Psoas muscle (tissue), 8 donors: Measurements from ENCODE around the gene PLCXD3. TPM values are rescaled to one million over a fixed set of nuclear protein-coding genes. Genes with fewer than 3 reads are reported as not detected.

Experiments used
- ATAC-seq, 4 donors: fragments of 200-7000 bp; cut with Tn5 transposase; one replicate each; pipeline ENCODE4 v1.9.1; 2020; ENCODE audit warnings: moderate library complexity in 3 of 4, mild to moderate bottlenecking in 2 of 4
- DNase-seq, 2 donors: peaks; one replicate each; pipeline ENCODE4 v3.0.0-alpha.2; 2020
- H3K27ac ChIP-seq: fragments of 200-600 bp; one replicate; pipeline ENCODE4 v1.8.0; 2022
- H3K27me3 ChIP-seq, 3 donors: fragments of 200-600 bp in 1 of 3; one replicate each; pipeline versions ENCODE4 v1.6.1 to v1.8.0; 2013 to 2022; ENCODE audit warnings: low read length in 2 of 3, mild to moderate bottlenecking in 2 of 3, moderate library complexity in 1 of 3; ENCODE audit not compliant: insufficient read depth in 3 of 3
- H3K36me3 ChIP-seq, 2 donors: fragments of 200-600 bp in 1 of 2; one replicate each; pipeline versions ENCODE4 v1.6.1 to v1.8.0; 2013 to 2022; ENCODE audit warnings: low read depth in 1 of 2, mild to moderate bottlenecking in 1 of 2, moderate library complexity in 1 of 2; ENCODE audit not compliant: insufficient read depth in 1 of 2
- H3K4me1 ChIP-seq: fragments of 200-600 bp; one replicate; pipeline ENCODE4 v1.8.0; 2022
- H3K4me3 ChIP-seq: fragments of 200-600 bp; one replicate; pipeline ENCODE4 v1.8.0; 2022; ENCODE audit warnings: mild to moderate bottlenecking
- H3K9me3 ChIP-seq: fragments of 200-600 bp; one replicate; pipeline ENCODE4 v1.8.0; 2022
- WGBS, 3 donors: extraction: QIAGEN DNeasy Blood & Tissue Kit; methylation state at CpG; one replicate each; pipeline versions ENCODE4 v1.1.6 to v1.1.7; 2013; 5-methylcytosine and 5-hydroxymethylcytosine counted together
- intact Hi-C, 2 donors: fragments of 100-400 bp; cut with DNase I; formaldehyde crosslinking; loops; one replicate each; pipeline versions ENCODE4 v1.11.0 to v1.14.2; 2022
- polyA plus RNA-seq, 3 donors: library from polyadenylated mRNA; stranded (reverse); fragments of 200-250 nt; gene quantifications; one replicate each; pipeline ENCODE4 v1.2.3, GENCODE V29; 2013
- total RNA-seq, 4 donors: library from RNA; stranded (reverse); fragmentation: NEBNext Ultra II Directional in 2 of 4; extraction: Animal tissue kit (Norgen Biotek cat#: 25700) in 2 of 4; gene quantifications; one replicate each; pipeline versions ENCODE4 v1.2.1 to v1.2.4, GENCODE V29; 2021 to 2023
- TF ChIP-seq, protein P1 (sequence below): fragments of 200-600 bp; IDR thresholded peaks from one replicate; pipeline ENCODE4 v1.8.0; 2022; ENCODE audit warnings: antibody characterized with exemption
- donor health status: healthy with polysubstance abuse.
- donor health status: DM: no; HTN: no; CAD: no; lungs with moderate emphysema.
- donor health status: Bipolar disorder and iron deficiency.
- donor health status: healthy.
- donor health status: DM: yes; HTN: yes; CAD: no.
- donor health status: DM: no; HTN: no; CAD: no.
- donor health status: DM: no; HTN: no; CAD: no.
- donor health status: DM: yes; HTN: yes; CAD: no.

Gene PLCXD3
- total and polyA plus RNA-seq, 7 donors, result 0.12 to 0.73 (median 0.22) TPM

GRCh38 chr5:41403846-41404245 is 106.6 kb downstream of the PLCXD3 start:
- intact Hi-C loops, result no loop called here

GRCh38 chr5:41402845-41403244 is 107.6 kb downstream of the PLCXD3 start:
- DNase-seq (no peak), ATAC-seq (no peak)
- Histone ChIP-seq H3K9me3 (peaks cover 8% of the 10 kb centered on the region), H3K27ac (no peak overlapping the region), H3K4me1 (no peaks in the 10 kb centered on the region), H3K36me3 (no peaks in the 10 kb centered on the region), H3K27me3 (no peaks in the 10 kb centered on the region), H3K4me3 (no peak overlapping the region)
- intact Hi-C loops, result no loop called here
- 93 to 98% (median 95%) methylated on average over 2 of the region's 2 CpGs for WGBS, 3 donors
- TF ChIP-seq, protein P1, sequence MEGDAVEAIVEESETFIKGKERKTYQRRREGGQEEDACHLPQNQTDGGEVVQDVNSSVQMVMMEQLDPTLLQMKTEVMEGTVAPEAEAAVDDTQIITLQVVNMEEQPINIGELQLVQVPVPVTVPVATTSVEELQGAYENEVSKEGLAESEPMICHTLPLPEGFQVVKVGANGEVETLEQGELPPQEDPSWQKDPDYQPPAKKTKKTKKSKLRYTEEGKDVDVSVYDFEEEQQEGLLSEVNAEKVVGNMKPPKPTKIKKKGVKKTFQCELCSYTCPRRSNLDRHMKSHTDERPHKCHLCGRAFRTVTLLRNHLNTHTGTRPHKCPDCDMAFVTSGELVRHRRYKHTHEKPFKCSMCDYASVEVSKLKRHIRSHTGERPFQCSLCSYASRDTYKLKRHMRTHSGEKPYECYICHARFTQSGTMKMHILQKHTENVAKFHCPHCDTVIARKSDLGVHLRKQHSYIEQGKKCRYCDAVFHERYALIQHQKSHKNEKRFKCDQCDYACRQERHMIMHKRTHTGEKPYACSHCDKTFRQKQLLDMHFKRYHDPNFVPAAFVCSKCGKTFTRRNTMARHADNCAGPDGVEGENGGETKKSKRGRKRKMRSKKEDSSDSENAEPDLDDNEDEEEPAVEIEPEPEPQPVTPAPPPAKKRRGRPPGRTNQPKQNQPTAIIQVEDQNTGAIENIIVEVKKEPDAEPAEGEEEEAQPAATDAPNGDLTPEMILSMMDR, result no peak

More at GRCh38 chr5:41403846-41404245, 106.6 kb downstream of the PLCXD3 start:
- no peak for ATAC-seq
- DNase-seq, result no peak
- H3K36me3 ChIP-seq, result no peaks in the 10 kb centered on the region
- TF ChIP-seq, protein P1, result no peak
- H3K27ac ChIP-seq, result no peak overlapping the region
- no peaks in the 10 kb centered on the region for H3K27me3 ChIP-seq
- no peak overlapping the region for H3K4me3 ChIP-seq
- 76 to 84% (median 80%) methylated on average over 3 of the region's 3 CpGs for WGBS, 3 donors
- H3K9me3 ChIP-seq, result peaks cover 8% of the 10 kb centered on the region
- no peaks in the 10 kb centered on the region for H3K4me1 ChIP-seq

GRCh38 chr5:41399839-41400238 is 110.6 kb downstream of the PLCXD3 start:
- DNase-seq, result no peak
- intact Hi-C loops, result no loop called here
- H3K4me3 ChIP-seq, result no peak overlapping the region
- ATAC-seq, result no peak
- no peaks in the 10 kb centered on the region for H3K27me3 ChIP-seq
- TF ChIP-seq, protein P1, result no peak
- peaks cover 8% of the 10 kb centered on the region for H3K9me3 ChIP-seq
- no peak overlapping the region for H3K27ac ChIP-seq
- WGBS, 3 donors, result 83 to 87% (median 84%) methylated on average over 2 of the region's 2 CpGs
- no peaks in the 10 kb centered on the region for H3K4me1 ChIP-seq
- H3K36me3 ChIP-seq, result no peaks in the 10 kb centered on the region

GRCh38 chr5:41392016-41392415 is 118.4 kb downstream of the PLCXD3 start:
- Histone ChIP-seq H3K4me3 (no peak overlapping the region), H3K27me3 (no peaks in the 10 kb centered on the region), H3K27ac (no peak overlapping the region), H3K4me1 (no peaks in the 10 kb centered on the region), H3K9me3 (peaks cover 7% of the 10 kb centered on the region), H3K36me3 (no peaks in the 10 kb centered on the region)
- ATAC-seq (no peak), DNase-seq (no peak)
- intact Hi-C loops, result no loop called here
- WGBS, 3 donors, result 84 to 95% (median 91%) methylated on average over 1 of the region's 1 CpG
- TF ChIP-seq, protein P1, result no peak

- H3K27ac ChIP-seq, result no peak overlapping the region
- no peak for DNase-seq
- H3K9me3 ChIP-seq, result no peaks in the 10 kb centered on the region
- ATAC-seq, result no peak
- H3K4me3 ChIP-seq, result no peak overlapping the region
- H3K27me3 ChIP-seq, result no peaks in the 10 kb centered on the region
- no peaks in the 10 kb centered on the region for H3K4me1 ChIP-seq
- H3K36me3 ChIP-seq, result no peaks in the 10 kb centered on the region
- TF ChIP-seq, protein P1, result no peak
- intact Hi-C loops, result no loop called here
- WGBS, 3 donors, result 78 to 93% (median 82%) methylated on average over 2 of the region's 2 CpGs
Measured at GRCh38 chr5:41374631-41375030, 135.8 kb downstream of the PLCXD3 start.
